ENCODE results near the gene BRWD1. TPM values are rescaled to one million over a fixed set of nuclear protein-coding genes. Genes with fewer than 3 reads are reported as not detected.

BRWD1 gene
- total and polyA plus RNA-seq, 2 experiments from 2014 or later = 35.2 to 75.5 TPM

DNA sequence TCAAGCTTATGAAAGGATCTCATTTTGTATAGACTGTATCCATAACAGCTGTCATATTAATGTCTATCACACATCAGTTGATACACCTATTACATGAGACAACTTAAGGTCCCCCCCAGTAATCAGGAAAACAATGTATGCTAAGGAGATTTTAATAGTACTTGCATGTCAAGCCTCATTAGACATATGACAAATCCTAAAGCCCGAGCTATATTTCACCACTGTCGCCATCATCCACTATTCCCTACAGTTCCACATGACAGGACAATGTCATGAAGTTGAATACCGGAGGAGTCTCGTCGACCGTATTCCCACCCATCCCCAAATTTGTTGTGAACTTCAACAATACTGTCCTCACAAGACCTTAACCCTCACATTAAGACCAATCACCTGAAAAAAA lies 32.0 kb upstream of the BRWD1 start:
- Mint-ChIP-seq H3K36me3 (ENCODE audit: low read depth) (peaks cover 75% of the 10 kb centered on the region), H3K4me1 (peaks cover 40% of the 10 kb centered on the region), H3K4me3 (peak overlapping the region; percentile 92), H3K9me3 (no peaks in the 10 kb centered on the region), H3K27me3 (ENCODE audit: insufficient read depth, low read depth, poor library complexity) (peaks cover 11% of the 10 kb centered on the region), H3K27ac (no peak overlapping the region)
- H4K20me1 ChIP-seq (replicated peaks; ENCODE audit: insufficient read depth) = peaks cover 28% of the 10 kb centered on the region
- H3K4me3 ChIP-seq = peak overlapping the region; percentile 87
- no peak overlapping the region for H2AFZ ChIP-seq
- DNase-seq (ENCODE audit: low spot score) (no peak), ATAC-seq (no peak)
- TF ChIP-seq POLR2AphosphoS5 (IDR thresholded peaks at IDR 0.05; ENCODE audit: low read depth) = no peak
- TF ChIP-seq CREB1 (CRISPR knock-in tag; IDR thresholded peaks at IDR 0.05; ENCODE audit: low read depth) = no peak
- peaks cover 40% of the 10 kb centered on the region for H3K79me2 ChIP-seq (replicated peaks; ENCODE audit: insufficient read depth)
- H3F3A ChIP-seq (replicated peaks; ENCODE audit: low read depth) = peaks cover 32% of the 10 kb centered on the region
- H3K27ac ChIP-seq (ENCODE audit: low read depth) = peak overlapping the region; percentile 47; the same call in 1 of the 2 replicates
- no peaks in the 10 kb centered on the region for H3K27me3 ChIP-seq (ENCODE audit: insufficient read depth)
- H3K4me2 ChIP-seq = peak overlapping the region; percentile 77
- H3K4me1 ChIP-seq (ENCODE audit: insufficient read depth) = peaks cover 48% of the 10 kb centered on the region
- H3K36me3 ChIP-seq (ENCODE audit: insufficient read depth) = peaks cover 45% of the 10 kb centered on the region; the same call in 1 of the 2 replicates
- no peaks in the 10 kb centered on the region for H3K9me2 ChIP-seq (ENCODE audit: insufficient read depth)

DNA sequence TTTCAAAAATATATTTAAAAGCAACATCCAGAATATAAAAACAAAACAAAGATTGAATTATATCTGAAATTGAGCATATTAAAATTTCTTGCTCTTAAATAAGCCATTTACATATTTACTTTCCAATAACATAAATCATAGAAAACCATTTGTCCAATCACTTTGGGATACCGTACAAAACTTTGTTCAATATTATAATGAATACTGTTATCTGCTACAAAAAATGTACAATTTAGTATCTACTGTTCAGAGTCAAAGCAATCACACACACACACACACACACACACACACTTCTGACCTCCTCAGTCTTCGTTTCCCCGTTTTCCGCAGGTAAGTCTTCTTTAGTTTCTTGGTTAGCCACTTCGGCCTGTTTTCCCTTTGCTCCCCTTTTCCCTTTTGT lies 31.4 kb upstream of the BRWD1 start:
- Mint-ChIP-seq H3K4me1 (peaks cover 35% of the 10 kb centered on the region), H3K4me3 (peak overlapping the region; percentile 92; the same call in 2 of the 3 replicates), H3K27me3 (ENCODE audit: insufficient read depth, low read depth, poor library complexity) (peaks cover 11% of the 10 kb centered on the region), H3K27ac (no peak overlapping the region), H3K9me3 (no peaks in the 10 kb centered on the region), H3K36me3 (ENCODE audit: low read depth) (peaks cover 75% of the 10 kb centered on the region)
- Histone ChIP-seq H4K20me1 (replicated peaks; ENCODE audit: insufficient read depth) (peaks cover 28% of the 10 kb centered on the region), H3K27ac (ENCODE audit: low read depth) (peak overlapping the region; percentile 47; the same call in 1 of the 2 replicates), H3K36me3 (ENCODE audit: insufficient read depth) (peaks cover 45% of the 10 kb centered on the region; the same call in 1 of the 2 replicates), H3K27me3 (ENCODE audit: insufficient read depth) (no peaks in the 10 kb centered on the region), H3K79me2 (replicated peaks; ENCODE audit: insufficient read depth) (peaks cover 40% of the 10 kb centered on the region), H3F3A (replicated peaks; ENCODE audit: low read depth) (peaks cover 28% of the 10 kb centered on the region), H3K4me1 (ENCODE audit: insufficient read depth) (peaks cover 42% of the 10 kb centered on the region), H3K9me2 (ENCODE audit: insufficient read depth) (no peaks in the 10 kb centered on the region), H3K4me3 (no peak overlapping the region), H2AFZ (no peak overlapping the region), H3K4me2 (peak overlapping the region; percentile 77)
- ATAC-seq = no peak
- no peak for DNase-seq (ENCODE audit: low spot score)
- TF ChIP-seq, protein P1, sequence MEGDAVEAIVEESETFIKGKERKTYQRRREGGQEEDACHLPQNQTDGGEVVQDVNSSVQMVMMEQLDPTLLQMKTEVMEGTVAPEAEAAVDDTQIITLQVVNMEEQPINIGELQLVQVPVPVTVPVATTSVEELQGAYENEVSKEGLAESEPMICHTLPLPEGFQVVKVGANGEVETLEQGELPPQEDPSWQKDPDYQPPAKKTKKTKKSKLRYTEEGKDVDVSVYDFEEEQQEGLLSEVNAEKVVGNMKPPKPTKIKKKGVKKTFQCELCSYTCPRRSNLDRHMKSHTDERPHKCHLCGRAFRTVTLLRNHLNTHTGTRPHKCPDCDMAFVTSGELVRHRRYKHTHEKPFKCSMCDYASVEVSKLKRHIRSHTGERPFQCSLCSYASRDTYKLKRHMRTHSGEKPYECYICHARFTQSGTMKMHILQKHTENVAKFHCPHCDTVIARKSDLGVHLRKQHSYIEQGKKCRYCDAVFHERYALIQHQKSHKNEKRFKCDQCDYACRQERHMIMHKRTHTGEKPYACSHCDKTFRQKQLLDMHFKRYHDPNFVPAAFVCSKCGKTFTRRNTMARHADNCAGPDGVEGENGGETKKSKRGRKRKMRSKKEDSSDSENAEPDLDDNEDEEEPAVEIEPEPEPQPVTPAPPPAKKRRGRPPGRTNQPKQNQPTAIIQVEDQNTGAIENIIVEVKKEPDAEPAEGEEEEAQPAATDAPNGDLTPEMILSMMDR (conservative IDR thresholded peaks at IDR 0.05; ENCODE audit: low read depth in 2 of 2) = no peak
- TF ChIP-seq NANOG (IDR thresholded peaks at IDR 0.05; ENCODE audit: borderline replicate concordance) = no peak
- no peak for TF ChIP-seq EZH2 (IDR thresholded peaks at IDR 0.05; ENCODE audit: low read depth, unreplicated experiment)
- TF ChIP-seq ZNF114 (CRISPR knock-in tag; IDR thresholded peaks at IDR 0.05) = no peak
- no peak for TF ChIP-seq POLR2AphosphoS5 (IDR thresholded peaks at IDR 0.05; ENCODE audit: low read depth)
- TF ChIP-seq, protein P2, sequence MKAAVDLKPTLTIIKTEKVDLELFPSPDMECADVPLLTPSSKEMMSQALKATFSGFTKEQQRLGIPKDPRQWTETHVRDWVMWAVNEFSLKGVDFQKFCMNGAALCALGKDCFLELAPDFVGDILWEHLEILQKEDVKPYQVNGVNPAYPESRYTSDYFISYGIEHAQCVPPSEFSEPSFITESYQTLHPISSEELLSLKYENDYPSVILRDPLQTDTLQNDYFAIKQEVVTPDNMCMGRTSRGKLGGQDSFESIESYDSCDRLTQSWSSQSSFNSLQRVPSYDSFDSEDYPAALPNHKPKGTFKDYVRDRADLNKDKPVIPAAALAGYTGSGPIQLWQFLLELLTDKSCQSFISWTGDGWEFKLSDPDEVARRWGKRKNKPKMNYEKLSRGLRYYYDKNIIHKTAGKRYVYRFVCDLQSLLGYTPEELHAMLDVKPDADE (IDR thresholded peaks at IDR 0.05) = no peak
- TF ChIP-seq JUNB (IDR thresholded peaks at IDR 0.05; ENCODE audit: unreplicated experiment) = no peak
- TF ChIP-seq, protein P3, sequence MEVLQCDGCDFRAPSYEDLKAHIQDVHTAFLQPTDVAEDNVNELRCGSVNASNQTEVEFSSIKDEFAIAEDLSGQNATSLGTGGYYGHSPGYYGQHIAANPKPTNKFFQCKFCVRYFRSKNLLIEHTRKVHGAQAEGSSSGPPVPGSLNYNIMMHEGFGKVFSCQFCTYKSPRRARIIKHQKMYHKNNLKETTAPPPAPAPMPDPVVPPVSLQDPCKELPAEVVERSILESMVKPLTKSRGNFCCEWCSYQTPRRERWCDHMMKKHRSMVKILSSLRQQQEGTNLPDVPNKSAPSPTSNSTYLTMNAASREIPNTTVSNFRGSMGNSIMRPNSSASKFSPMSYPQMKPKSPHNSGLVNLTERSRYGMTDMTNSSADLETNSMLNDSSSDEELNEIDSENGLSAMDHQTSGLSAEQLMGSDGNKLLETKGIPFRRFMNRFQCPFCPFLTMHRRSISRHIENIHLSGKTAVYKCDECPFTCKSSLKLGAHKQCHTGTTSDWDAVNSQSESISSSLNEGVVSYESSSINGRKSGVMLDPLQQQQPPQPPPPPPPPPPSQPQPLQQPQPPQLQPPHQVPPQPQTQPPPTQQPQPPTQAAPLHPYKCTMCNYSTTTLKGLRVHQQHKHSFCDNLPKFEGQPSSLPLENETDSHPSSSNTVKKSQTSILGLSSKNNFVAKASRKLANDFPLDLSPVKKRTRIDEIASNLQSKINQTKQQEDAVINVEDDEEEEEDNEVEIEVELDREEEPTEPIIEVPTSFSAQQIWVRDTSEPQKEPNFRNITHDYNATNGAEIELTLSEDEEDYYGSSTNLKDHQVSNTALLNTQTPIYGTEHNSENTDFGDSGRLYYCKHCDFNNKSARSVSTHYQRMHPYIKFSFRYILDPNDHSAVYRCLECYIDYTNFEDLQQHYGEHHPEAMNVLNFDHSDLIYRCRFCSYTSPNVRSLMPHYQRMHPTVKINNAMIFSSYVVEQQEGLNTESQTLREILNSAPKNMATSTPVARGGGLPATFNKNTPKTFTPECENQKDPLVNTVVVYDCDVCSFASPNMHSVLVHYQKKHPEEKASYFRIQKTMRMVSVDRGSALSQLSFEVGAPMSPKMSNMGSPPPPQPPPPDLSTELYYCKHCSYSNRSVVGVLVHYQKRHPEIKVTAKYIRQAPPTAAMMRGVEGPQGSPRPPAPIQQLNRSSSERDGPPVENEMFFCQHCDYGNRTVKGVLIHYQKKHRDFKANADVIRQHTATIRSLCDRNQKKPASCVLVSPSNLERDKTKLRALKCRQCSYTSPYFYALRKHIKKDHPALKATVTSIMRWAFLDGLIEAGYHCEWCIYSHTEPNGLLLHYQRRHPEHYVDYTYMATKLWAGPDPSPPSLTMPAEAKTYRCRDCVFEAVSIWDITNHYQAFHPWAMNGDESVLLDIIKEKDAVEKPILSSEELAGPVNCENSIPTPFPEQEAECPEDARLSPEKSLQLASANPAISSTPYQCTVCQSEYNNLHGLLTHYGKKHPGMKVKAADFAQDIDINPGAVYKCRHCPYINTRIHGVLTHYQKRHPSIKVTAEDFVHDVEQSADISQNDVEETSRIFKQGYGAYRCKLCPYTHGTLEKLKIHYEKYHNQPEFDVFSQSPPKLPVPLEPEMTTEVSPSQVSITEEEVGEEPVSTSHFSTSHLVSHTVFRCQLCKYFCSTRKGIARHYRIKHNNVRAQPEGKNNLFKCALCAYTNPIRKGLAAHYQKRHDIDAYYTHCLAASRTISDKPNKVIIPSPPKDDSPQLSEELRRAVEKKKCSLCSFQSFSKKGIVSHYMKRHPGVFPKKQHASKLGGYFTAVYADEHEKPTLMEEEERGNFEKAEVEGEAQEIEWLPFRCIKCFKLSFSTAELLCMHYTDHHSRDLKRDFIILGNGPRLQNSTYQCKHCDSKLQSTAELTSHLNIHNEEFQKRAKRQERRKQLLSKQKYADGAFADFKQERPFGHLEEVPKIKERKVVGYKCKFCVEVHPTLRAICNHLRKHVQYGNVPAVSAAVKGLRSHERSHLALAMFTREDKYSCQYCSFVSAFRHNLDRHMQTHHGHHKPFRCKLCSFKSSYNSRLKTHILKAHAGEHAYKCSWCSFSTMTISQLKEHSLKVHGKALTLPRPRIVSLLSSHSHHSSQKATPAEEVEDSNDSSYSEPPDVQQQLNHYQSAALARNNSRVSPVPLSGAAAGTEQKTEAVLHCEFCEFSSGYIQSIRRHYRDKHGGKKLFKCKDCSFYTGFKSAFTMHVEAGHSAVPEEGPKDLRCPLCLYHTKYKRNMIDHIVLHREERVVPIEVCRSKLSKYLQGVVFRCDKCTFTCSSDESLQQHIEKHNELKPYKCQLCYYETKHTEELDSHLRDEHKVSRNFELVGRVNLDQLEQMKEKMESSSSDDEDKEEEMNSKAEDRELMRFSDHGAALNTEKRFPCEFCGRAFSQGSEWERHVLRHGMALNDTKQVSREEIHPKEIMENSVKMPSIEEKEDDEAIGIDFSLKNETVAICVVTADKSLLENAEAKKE (CRISPR knock-in tag; IDR thresholded peaks at IDR 0.05) = no peak
- TF ChIP-seq STAT1 (IDR thresholded peaks at IDR 0.05; ENCODE audit: unreplicated experiment) = no peak

Measured in GM23338 (cell line).